ENCODE measurements around the gene B4GALT1.

B4GALT1 gene

DNA sequence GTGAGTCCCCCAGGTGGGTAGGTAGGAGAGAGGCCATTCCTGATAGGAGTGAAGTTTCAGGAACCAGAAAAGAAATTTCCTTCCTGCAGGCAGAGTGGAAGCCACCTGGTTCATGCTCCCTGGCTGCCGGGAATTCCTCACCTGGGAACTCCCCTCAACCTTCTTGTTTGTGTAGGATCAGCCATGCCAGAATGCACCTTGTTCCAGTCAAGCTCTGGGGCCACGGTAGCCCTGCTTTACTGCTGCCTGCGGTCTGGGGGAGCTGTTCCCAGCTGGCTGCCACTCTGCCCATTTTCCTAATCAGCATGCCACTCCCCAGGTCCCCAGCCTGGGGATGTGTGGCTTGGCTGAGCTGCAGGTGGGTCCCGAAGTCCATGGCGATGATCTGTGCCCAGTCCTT lies 18.7 kb upstream of the B4GALT1 start:
- no peak for ATAC-seq (ENCODE audit: low read depth)
- H3K27ac ChIP-seq (ENCODE audit: poor library complexity, severe bottlenecking): peak overlapping the region; percentile 51
- no peaks in the 10 kb centered on the region for H3K27me3 ChIP-seq (ENCODE audit: insufficient read depth, poor library complexity, severe bottlenecking)

GRCh38 chr9:33185406-33185805 lies 18.3 kb upstream of the B4GALT1 start:
- H3K4me3 ChIP-seq (ENCODE audit: severe bottlenecking): no peak overlapping the region
- H3K27me3 ChIP-seq (ENCODE audit: insufficient read depth, poor library complexity, severe bottlenecking): no peaks in the 10 kb centered on the region
- peak overlapping the region; percentile 51 for H3K27ac ChIP-seq (ENCODE audit: poor library complexity, severe bottlenecking)
- no peak for TF ChIP-seq CTCF (IDR thresholded peaks at IDR 0.05; ENCODE audit: poor library complexity, severe bottlenecking)
- DNase-seq (ENCODE audit: low spot score) (no peak), ATAC-seq (ENCODE audit: low read depth) (no peak)
- peaks cover 42% of the 10 kb centered on the region for H3K4me1 ChIP-seq (ENCODE audit: insufficient read depth, poor library complexity, severe bottlenecking)
- no peaks in the 10 kb centered on the region for H3K9me3 ChIP-seq (ENCODE audit: severe bottlenecking)
- H3K36me3 ChIP-seq (ENCODE audit: low read depth): no peaks in the 10 kb centered on the region

More for the DNA sequence above, 18.7 kb upstream of the B4GALT1 start:
- DNase-seq (ENCODE audit: low spot score): no peak
- H3K4me1 ChIP-seq (ENCODE audit: insufficient read depth, poor library complexity, severe bottlenecking): peaks cover 38% of the 10 kb centered on the region
- TF ChIP-seq CTCF (IDR thresholded peaks at IDR 0.05; ENCODE audit: poor library complexity, severe bottlenecking): no peak
- no peak overlapping the region for H3K4me3 ChIP-seq (ENCODE audit: severe bottlenecking)
- no peaks in the 10 kb centered on the region for H3K36me3 ChIP-seq (ENCODE audit: low read depth)
- no peaks in the 10 kb centered on the region for H3K9me3 ChIP-seq (ENCODE audit: severe bottlenecking)

- Histone ChIP-seq H3K4me1 (ENCODE audit: insufficient read depth, poor library complexity, severe bottlenecking) (peaks cover 43% of the 10 kb centered on the region), H3K27me3 (ENCODE audit: insufficient read depth, poor library complexity, severe bottlenecking) (no peaks in the 10 kb centered on the region), H3K27ac (ENCODE audit: poor library complexity, severe bottlenecking) (peak overlapping the region; percentile 51), H3K4me3 (ENCODE audit: severe bottlenecking) (no peak overlapping the region), H3K9me3 (ENCODE audit: severe bottlenecking) (no peaks in the 10 kb centered on the region), H3K36me3 (ENCODE audit: low read depth) (no peaks in the 10 kb centered on the region)
- DNase-seq (ENCODE audit: low spot score): no peak
- peak; percentile 29; the same call in 1 of the 3 replicates for ATAC-seq (ENCODE audit: low read depth)
- TF ChIP-seq CTCF (IDR thresholded peaks at IDR 0.05; ENCODE audit: poor library complexity, severe bottlenecking): no peak
Measured at GRCh38 chr9:33184963-33185362, 17.8 kb upstream of the B4GALT1 start.

GRCh38 chr9:33182519-33182918 lies 15.4 kb upstream of the B4GALT1 start:
- H3K4me1 ChIP-seq (ENCODE audit: insufficient read depth, poor library complexity, severe bottlenecking): peaks cover 41% of the 10 kb centered on the region
- no peaks in the 10 kb centered on the region for H3K36me3 ChIP-seq (ENCODE audit: low read depth)
- no peak for ATAC-seq (ENCODE audit: low read depth)
- H3K4me3 ChIP-seq (ENCODE audit: severe bottlenecking): no peak overlapping the region
- H3K27me3 ChIP-seq (ENCODE audit: insufficient read depth, poor library complexity, severe bottlenecking): no peaks in the 10 kb centered on the region
- TF ChIP-seq CTCF (IDR thresholded peaks at IDR 0.05; ENCODE audit: poor library complexity, severe bottlenecking): no peak
- no peaks in the 10 kb centered on the region for H3K9me3 ChIP-seq (ENCODE audit: severe bottlenecking)
- no peak overlapping the region for H3K27ac ChIP-seq (ENCODE audit: poor library complexity, severe bottlenecking)
- no peak for DNase-seq (ENCODE audit: low spot score)

GRCh38 chr9:33180526-33181184 lies 13.5 kb upstream of the B4GALT1 start:
- Histone ChIP-seq H3K9me3 (ENCODE audit: severe bottlenecking) (no peaks in the 10 kb centered on the region), H3K36me3 (ENCODE audit: low read depth) (no peaks in the 10 kb centered on the region), H3K27me3 (ENCODE audit: insufficient read depth, poor library complexity, severe bottlenecking) (no peaks in the 10 kb centered on the region), H3K4me3 (ENCODE audit: severe bottlenecking) (no peak overlapping the region), H3K4me1 (ENCODE audit: insufficient read depth, poor library complexity, severe bottlenecking) (peaks cover 22% of the 10 kb centered on the region), H3K27ac (ENCODE audit: poor library complexity, severe bottlenecking) (peak overlapping the region; percentile 75)
- no peak for TF ChIP-seq CTCF (IDR thresholded peaks at IDR 0.05; ENCODE audit: poor library complexity, severe bottlenecking)
- DNase-seq (ENCODE audit: low spot score) (no peak), ATAC-seq (ENCODE audit: low read depth) (peak; percentile 75)

Data from RWPE2 (cell line).